ENCODE data around the gene PIK3C2G. TPM values are rescaled to one million over a fixed set of nuclear protein-coding genes. Genes with fewer than 3 reads are reported as not detected.

Gene PIK3C2G
- total and polyA plus RNA-seq, 4 donors: 4.9 to 40.1 (median 19.4) TPM

DNA sequence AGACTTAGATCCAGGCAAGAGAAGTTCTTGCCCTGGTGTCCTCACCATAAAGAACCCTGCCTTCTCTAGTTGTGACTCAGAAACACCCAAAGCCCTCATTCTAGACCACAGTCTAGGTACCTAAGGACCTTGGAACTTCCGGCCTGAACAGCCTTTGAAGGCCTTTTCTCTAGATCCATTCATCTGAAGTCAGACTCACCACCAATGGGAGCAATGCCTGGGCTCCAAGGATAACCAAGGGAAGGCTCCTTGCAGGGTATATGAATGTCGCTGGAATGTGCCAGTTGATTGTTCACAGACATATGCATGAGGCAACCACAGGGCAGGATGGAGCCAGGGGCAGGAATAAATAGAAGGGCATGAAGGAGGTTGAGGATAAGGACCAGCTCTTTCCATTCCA is 390.2 kb downstream of the PIK3C2G start:
- WGBS: 91% methylated on average over 2 of the region's 2 CpGs

GRCh38 chr12:18652596-18652995 is 391.3 kb downstream of the PIK3C2G start:
- Histone ChIP-seq H3K36me3 (ENCODE audit: control insufficient read depth in 4 of 4, insufficient read depth in 3 of 4, low read depth in 1 of 4, low read length in 3 of 4) (peaks cover 0 to 4% (median 0%) of the 10 kb centered on the region in 4 donors), H3K27ac (ENCODE audit: low read depth in 1 of 2, low read length in 2 of 2) (no peak overlapping the region), H3K27me3 (ENCODE audit: control insufficient read depth in 4 of 4, insufficient read depth in 4 of 4, low read length in 3 of 4) (no peaks in the 10 kb centered on the region), H3K9ac (ENCODE audit: low read depth in 1 of 2, low read length in 2 of 2) (no peak overlapping the region), H3K4me3 (ENCODE audit: low read depth in 1 of 3, low read length in 3 of 3) (no peak overlapping the region), H3K4me1 (ENCODE audit: control insufficient read depth in 4 of 4, insufficient read depth in 4 of 4, low read length in 3 of 4) (no peaks in the 10 kb centered on the region), H3K9me3 (ENCODE audit: control insufficient read depth in 4 of 4, low read length in 3 of 4) (no peaks in the 10 kb centered on the region)
- DNase-seq (ENCODE audit: low spot score): no peak
- TF ChIP-seq FOXA1 (IDR thresholded peaks at IDR 0.05) (no peak), MAX (IDR thresholded peaks at IDR 0.05) (no peak), RAD21 (IDR thresholded peaks at IDR 0.05) (no peak), REST (IDR thresholded peaks at IDR 0.05) (no peak), YY1 (IDR thresholded peaks at IDR 0.05) (no peak), EGR1 (IDR thresholded peaks at IDR 0.05; ENCODE audit: low read depth in 2 of 2) (no peak)
- TF ChIP-seq, protein P1, sequence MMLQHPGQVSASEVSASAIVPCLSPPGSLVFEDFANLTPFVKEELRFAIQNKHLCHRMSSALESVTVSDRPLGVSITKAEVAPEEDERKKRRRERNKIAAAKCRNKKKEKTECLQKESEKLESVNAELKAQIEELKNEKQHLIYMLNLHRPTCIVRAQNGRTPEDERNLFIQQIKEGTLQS (IDR thresholded peaks at IDR 0.05): no peak

More for the DNA sequence above, 390.2 kb downstream of the PIK3C2G start:
- Histone ChIP-seq H3K9me3 (ENCODE audit: control insufficient read depth in 4 of 4, low read length in 3 of 4) (no peaks in the 10 kb centered on the region), H3K27ac (ENCODE audit: low read depth in 1 of 2, low read length in 2 of 2) (no peak overlapping the region), H3K27me3 (ENCODE audit: control insufficient read depth in 4 of 4, insufficient read depth in 4 of 4, low read length in 3 of 4) (no peaks in the 10 kb centered on the region), H3K4me3 (ENCODE audit: low read depth in 1 of 3, low read length in 3 of 3) (no peak overlapping the region), H3K9ac (ENCODE audit: low read depth in 1 of 2, low read length in 2 of 2) (no peak overlapping the region), H3K36me3 (ENCODE audit: control insufficient read depth in 4 of 4, insufficient read depth in 3 of 4, low read depth in 1 of 4, low read length in 3 of 4) (peaks cover 0 to 5% (median 0%) of the 10 kb centered on the region in 4 donors), H3K4me1 (ENCODE audit: control insufficient read depth in 4 of 4, insufficient read depth in 4 of 4, low read length in 3 of 4) (no peaks in the 10 kb centered on the region)
- TF ChIP-seq SP1 (IDR thresholded peaks at IDR 0.05) (no peak), RXRA (IDR thresholded peaks at IDR 0.05) (no peak), RAD21 (IDR thresholded peaks at IDR 0.05) (no peak), HNF4G (IDR thresholded peaks at IDR 0.05) (no peak), FOXA2 (IDR thresholded peaks at IDR 0.05) (no peak), EGR1 (IDR thresholded peaks at IDR 0.05; ENCODE audit: low read depth in 2 of 2) (no peak), JUND (IDR thresholded peaks at IDR 0.05) (no peak), HNF4A (conservative IDR thresholded peaks at IDR 0.05) (no peak), REST (IDR thresholded peaks at IDR 0.05) (no peak), NR2F2 (IDR thresholded peaks at IDR 0.05) (no peak), TAF1 (conservative IDR thresholded peaks at IDR 0.05) (no peak), FOXA1 (IDR thresholded peaks at IDR 0.05) (no peak)
- no peak for DNase-seq (ENCODE audit: low spot score)
